OCI-LY3 (cell line): ENCODE results near the gene CCDC70.

Experiments used
- H2AFZ ChIP-seq: fragments of 200-600, 300-600 bp; shearing (Covaris generic); 2 replicates; pipeline ENCODE4 v1.6.0; 2014; ENCODE audit warnings: antibody characterized with exemption, low read depth, low read length
- H3K27ac ChIP-seq: fragments of 200-600, 300-600 bp; sonication (generic); 2 replicates; pipeline ENCODE4 v1.5.1; 2014; ENCODE audit warnings: mild to moderate bottlenecking, low read length, moderate library complexity, mixed read lengths
- H3K27me3 ChIP-seq: fragments of 200-600, 300-600 bp; sonication (generic); 2 replicates; pipeline ENCODE4 v1.6.1; 2014; ENCODE audit warnings: low read depth, low read length, mixed read lengths
- H3K36me3 ChIP-seq: fragments of 200-600, 300-600 bp; sonication (generic); replicated peaks from 2 replicates; pipeline ENCODE3; 2014; ENCODE audit warnings: low read depth, low read length, mixed read lengths
- H3K4me1 ChIP-seq: fragments of 300-600, 200-600 bp; sonication (generic); 2 replicates; pipeline ENCODE4 v1.6.1; 2014; ENCODE audit warnings: low read length, mixed read lengths
- H3K4me2 ChIP-seq: fragments of 200-600, 300-600 bp; sonication (generic); 2 replicates; pipeline ENCODE4 v1.6.1; 2014; ENCODE audit warnings: low read length, mixed read lengths
- H3K4me3 ChIP-seq: fragments of 300-600, 200-600 bp; sonication (generic); 2 replicates; pipeline ENCODE4 v1.5.1; 2014; ENCODE audit warnings: antibody characterized with exemption, mild to moderate bottlenecking, low read length, moderate library complexity
- H3K79me2 ChIP-seq: fragments of 300-600, 200-600 bp; shearing (Covaris generic); 2 replicates; pipeline ENCODE4 v1.6.1; 2014; ENCODE audit warnings: mild to moderate bottlenecking, low read length, mixed read lengths
- H3K9ac ChIP-seq: fragments of 300-600, 200-600 bp; shearing (Covaris generic); 2 replicates; pipeline ENCODE4 v1.6.0; 2014; ENCODE audit warnings: mild to moderate bottlenecking, low read length, moderate library complexity
- H3K9me3 ChIP-seq: fragments of 200-600, 300-600 bp; shearing (Covaris generic); 2 replicates; pipeline ENCODE4 v1.6.1; 2014; ENCODE audit warnings: low read length, mixed read lengths; ENCODE audit not compliant: insufficient read depth
- H4K20me1 ChIP-seq: fragments of 200-600, 300-600 bp; sonication (generic); 2 replicates; pipeline ENCODE4 v1.6.1; 2016; ENCODE audit warnings: low read length, mixed read lengths; ENCODE audit not compliant: insufficient read depth
- CTCF ChIP-seq: fragments of 200-600, 300-600 bp; sonication (generic); IDR thresholded peaks from 2 replicates; pipeline ENCODE4 v1.5.1; 2014; ENCODE audit warnings: antibody characterized with exemption, low read length, low read depth
- EZH2phosphoT487 ChIP-seq: fragments of 200-600 bp; shearing (Covaris generic); IDR thresholded peaks from 2 replicates; pipeline ENCODE4 v1.6.1; 2018; ENCODE audit warnings: antibody characterized with exemption, mixed run types, low read depth

CCDC70 gene

GRCh38 chr13:51861723-51862300, at the start of gene CCDC70:
CCDC70 (plus strand) TSS chr13:51861969; CDS start chr13:51865412, 3,443 bp downstream.
- Histone ChIP-seq H3K9ac (no peak within 1 kb of the TSS), H3K36me3 (no peaks in the 10 kb centered on the region), H3K4me3 (no peak within 1 kb of the TSS), H3K4me1 (no peaks in the 10 kb centered on the region), H3K9me3 (no peaks in the 10 kb centered on the region), H3K4me2 (no peak within 1 kb of the TSS), H2AFZ (no peak within 1 kb of the TSS), H4K20me1 (no peaks in the 10 kb centered on the region), H3K79me2 (no peaks in the 10 kb centered on the region), H3K27ac (no peak within 1 kb of the TSS), H3K27me3 (peaks cover 8% of the 10 kb centered on the region; the same call in 1 of the 2 replicates)
- TF ChIP-seq EZH2phosphoT487 (no peak), CTCF (no peak)

GRCh38 chr13:51814071-51814470, 47.7 kb upstream of the CCDC70 start:
- Histone ChIP-seq H3K4me1 (peaks cover 56% of the 10 kb centered on the region), H3K27ac (no peak overlapping the region), H3K36me3 (no peaks in the 10 kb centered on the region), H3K27me3 (no peaks in the 10 kb centered on the region), H2AFZ (no peak overlapping the region), H3K9me3 (no peaks in the 10 kb centered on the region), H3K4me3 (no peak overlapping the region), H3K79me2 (no peaks in the 10 kb centered on the region), H3K4me2 (no peak overlapping the region), H4K20me1 (no peaks in the 10 kb centered on the region), H3K9ac (no peak overlapping the region)
- TF ChIP-seq CTCF (no peak), EZH2phosphoT487 (no peak)

- TF ChIP-seq EZH2phosphoT487, result no peak
- TF ChIP-seq CTCF, result peak; percentile 94
- H3K9me3 ChIP-seq, result no peaks in the 10 kb centered on the region
- H4K20me1 ChIP-seq, result no peaks in the 10 kb centered on the region
- H2AFZ ChIP-seq, result peak overlapping the region; percentile 61
- no peaks in the 10 kb centered on the region for H3K79me2 ChIP-seq
- H3K27ac ChIP-seq, result peak overlapping the region; percentile 28
- H3K4me2 ChIP-seq, result peak overlapping the region; percentile 82
- peaks cover 65% of the 10 kb centered on the region for H3K4me1 ChIP-seq
- H3K36me3 ChIP-seq, result no peaks in the 10 kb centered on the region
- peak overlapping the region; percentile 63 for H3K4me3 ChIP-seq
- peak overlapping the region; percentile 57 for H3K9ac ChIP-seq
- no peaks in the 10 kb centered on the region for H3K27me3 ChIP-seq
Measured at GRCh38 chr13:51814825-51815650, 46.7 kb upstream of the CCDC70 start.

- Histone ChIP-seq H4K20me1 (no peaks in the 10 kb centered on the region), H3K27me3 (no peaks in the 10 kb centered on the region), H3K4me2 (peak overlapping the region; percentile 82), H3K4me3 (peak overlapping the region; percentile 63), H3K4me1 (peaks cover 72% of the 10 kb centered on the region), H3K9me3 (no peaks in the 10 kb centered on the region), H3K27ac (peak overlapping the region; percentile 28), H3K36me3 (no peaks in the 10 kb centered on the region), H3K79me2 (no peaks in the 10 kb centered on the region), H2AFZ (peak overlapping the region; percentile 61), H3K9ac (peak overlapping the region; percentile 57)
- TF ChIP-seq EZH2phosphoT487 (no peak), CTCF (no peak)
Measured at GRCh38 chr13:51815848-51816247, 45.9 kb upstream of the CCDC70 start.
